ENCODE measurements around the gene ATP8A1.

- no peak for TF ChIP-seq TEAD4 (CRISPR knock-in tag; IDR thresholded peaks at IDR 0.05)
- no peak for TF ChIP-seq CTCF (IDR thresholded peaks at IDR 0.05)
- TF ChIP-seq NFYB (CRISPR knock-in tag; conservative IDR thresholded peaks at IDR 0.05; ENCODE audit: low read depth): no peak
- TF ChIP-seq NR2C2 (CRISPR knock-in tag; IDR thresholded peaks at IDR 0.05): no peak
- no peak for TF ChIP-seq CREB1 (CRISPR knock-in tag; IDR thresholded peaks at IDR 0.05)
- no peak for TF ChIP-seq FOXJ3 (CRISPR knock-in tag; IDR thresholded peaks at IDR 0.05; ENCODE audit: borderline replicate concordance)
- TF ChIP-seq USF2 (CRISPR knock-in tag; IDR thresholded peaks at IDR 0.05): no peak
- TF ChIP-seq E2F4 (CRISPR knock-in tag; IDR thresholded peaks at IDR 0.05; ENCODE audit: borderline replicate concordance, low read depth): no peak
- TF ChIP-seq ZNF263 (CRISPR knock-in tag; IDR thresholded peaks at IDR 0.05; ENCODE audit: low read depth): no peak
- no peak for TF ChIP-seq SP1 (CRISPR knock-in tag; conservative IDR thresholded peaks at IDR 0.05)
- no peak for TF ChIP-seq TCF7 (CRISPR knock-in tag; IDR thresholded peaks at IDR 0.05; ENCODE audit: low read depth)
Measured at GRCh38 chr4:42399393-42399792, 257.5 kb downstream of the ATP8A1 start.
